ENCODE measurements around the gene CLPTM1L.

- TF ChIP-seq POLR2A (IDR thresholded peaks at IDR 0.05; ENCODE audit: low read depth), result no peak
- TF ChIP-seq, protein P1, sequence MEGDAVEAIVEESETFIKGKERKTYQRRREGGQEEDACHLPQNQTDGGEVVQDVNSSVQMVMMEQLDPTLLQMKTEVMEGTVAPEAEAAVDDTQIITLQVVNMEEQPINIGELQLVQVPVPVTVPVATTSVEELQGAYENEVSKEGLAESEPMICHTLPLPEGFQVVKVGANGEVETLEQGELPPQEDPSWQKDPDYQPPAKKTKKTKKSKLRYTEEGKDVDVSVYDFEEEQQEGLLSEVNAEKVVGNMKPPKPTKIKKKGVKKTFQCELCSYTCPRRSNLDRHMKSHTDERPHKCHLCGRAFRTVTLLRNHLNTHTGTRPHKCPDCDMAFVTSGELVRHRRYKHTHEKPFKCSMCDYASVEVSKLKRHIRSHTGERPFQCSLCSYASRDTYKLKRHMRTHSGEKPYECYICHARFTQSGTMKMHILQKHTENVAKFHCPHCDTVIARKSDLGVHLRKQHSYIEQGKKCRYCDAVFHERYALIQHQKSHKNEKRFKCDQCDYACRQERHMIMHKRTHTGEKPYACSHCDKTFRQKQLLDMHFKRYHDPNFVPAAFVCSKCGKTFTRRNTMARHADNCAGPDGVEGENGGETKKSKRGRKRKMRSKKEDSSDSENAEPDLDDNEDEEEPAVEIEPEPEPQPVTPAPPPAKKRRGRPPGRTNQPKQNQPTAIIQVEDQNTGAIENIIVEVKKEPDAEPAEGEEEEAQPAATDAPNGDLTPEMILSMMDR (IDR thresholded peaks at IDR 0.05), result no peak
Observed at GRCh38 chr5:1382248-1382700, 37.4 kb upstream of the CLPTM1L start.
